Caco-2 (cell line): ENCODE measurements around the gene PLXNA4. TPM values are rescaled to one million over a fixed set of nuclear protein-coding genes. Genes with fewer than 3 reads are reported as not detected.

ENCODE experiments used
- BruUV-seq: library from RNA; stranded (reverse); fragments of 400-500 nt; replicated peaks from 2 replicates; lab custom pipeline; 2021; lab: Mats Ljungman, UMichigan
- CTCF ChIA-PET: fragments of 300-600 bp; sonication (Branson Sonifier 250); formaldehyde crosslinking; loops from one replicate; lab custom pipeline; 2022; ENCODE audit warnings: antibody characterized with exemption; lab: Charles Lee
- POLR2A ChIA-PET: fragments of 300-600 bp; sonication (Branson Sonifier 250); formaldehyde crosslinking; loops from one replicate; lab custom pipeline; 2022; ENCODE audit warnings: antibody characterized with exemption; lab: Charles Lee
- DNase-seq, 2 experiments: peaks; one replicate each; pipeline versions ENCODE4 v3.0.0 to v3.0.0-alpha.2; 2020 to 2022
- H3K27me3 ChIP-seq: replicated peaks from 2 replicates; pipeline ENCODE4 v1.6.0; 2011; ENCODE audit warnings: low read length; ENCODE audit not compliant: control insufficient read depth, insufficient read depth
- H3K36me3 ChIP-seq: 2 replicates; pipeline ENCODE4 v1.5.1; 2011; ENCODE audit warnings: low read length; ENCODE audit not compliant: control insufficient read depth, insufficient read depth
- H3K4me1 ChIP-seq: fragments of 250-450 bp; sonication (Bioruptor Pico); 2 replicates; pipeline ENCODE4 v1.5.1; 2020; ENCODE audit warnings: mild to moderate bottlenecking
- H3K4me3 ChIP-seq: 2 replicates; pipeline ENCODE4 v1.5.1; 2011; ENCODE audit warnings: low read depth, mild to moderate bottlenecking, control low read depth, low read length
- H3K9me3 ChIP-seq: fragments of 250-450 bp; sonication (Bioruptor Pico); 2 replicates; pipeline ENCODE4 v1.5.1; 2020; ENCODE audit warnings: mild to moderate bottlenecking, moderate library complexity
- H3K27ac Mint-ChIP-seq: one replicate; pipeline ENCODE4 v1.8.0; 2022; ENCODE audit warnings: mixed read lengths; ENCODE audit not compliant: unreplicated experiment
- H3K27me3 Mint-ChIP-seq: one replicate; pipeline ENCODE4 v1.8.0; 2022; ENCODE audit warnings: mixed read lengths; ENCODE audit not compliant: insufficient read depth, unreplicated experiment
- H3K36me3 Mint-ChIP-seq: one replicate; pipeline ENCODE4 v1.8.0; 2022; ENCODE audit warnings: mild to moderate bottlenecking, mixed read lengths; ENCODE audit not compliant: insufficient read depth, unreplicated experiment
- H3K4me1 Mint-ChIP-seq: one replicate; pipeline ENCODE4 v1.8.0; 2022; ENCODE audit warnings: low read depth, mixed read lengths; ENCODE audit not compliant: unreplicated experiment
- H3K4me3 Mint-ChIP-seq: one replicate; pipeline ENCODE4 v1.8.0; 2022; ENCODE audit warnings: mild to moderate bottlenecking, moderate library complexity, mixed read lengths; ENCODE audit not compliant: unreplicated experiment
- H3K9me3 Mint-ChIP-seq: one replicate; pipeline ENCODE4 v1.8.0; 2022; ENCODE audit warnings: mixed read lengths; ENCODE audit not compliant: unreplicated experiment
- CTCF ChIP-seq, 2 experiments: fragments of 200-600 bp in 1 of 2; IDR thresholded peaks; 1 replicate in 1 of 2; 2 replicates in 1 of 2; pipeline versions ENCODE4 v1.5.1 to v1.8.0; 2011 to 2022; ENCODE audit warnings: antibody characterized with exemption in 1 of 2, control low read depth in 1 of 2, inconsistent platforms in 1 of 2, low read depth in 1 of 2, low read length in 1 of 2, mild to moderate bottlenecking in 1 of 2, moderate library complexity in 1 of 2; ENCODE audit not compliant: insufficient read depth in 1 of 2, severe bottlenecking in 1 of 2, unreplicated experiment in 1 of 2
- intact Hi-C: fragments of 100-400 bp; cut with micrococcal nuclease; formaldehyde crosslinking; loops from one replicate; pipeline ENCODE4 v1.10.0; 2022; ENCODE audit not compliant: unreplicated experiment
- total RNA-seq: library from RNA; stranded (reverse); gene quantifications from 2 replicates; pipeline ENCODE4 v1.2.3, GENCODE V29; 2022

The PLXNA4 gene
- total RNA-seq, 1 experiment from 2014 or later: 0.43 TPM

- no peaks in the 10 kb centered on the region for H3K9me3 Mint-ChIP-seq
- ChIA-PET POLR2A (no interaction called here), CTCF (no interaction called here)
- Histone ChIP-seq H3K36me3 (no peaks in the 10 kb centered on the region), H3K27me3 (no peaks in the 10 kb centered on the region; the same call in none of the 2 replicates), H3K9me3 (no peaks in the 10 kb centered on the region), H3K4me3 (no peak overlapping the region), H3K4me1 (no peaks in the 10 kb centered on the region)
- no peaks in the 10 kb centered on the region for H3K36me3 Mint-ChIP-seq
- H3K4me3 Mint-ChIP-seq: no peak overlapping the region
- intact Hi-C loops: no loop called here
- no peak overlapping the region for H3K27ac Mint-ChIP-seq
- H3K4me1 Mint-ChIP-seq: no peaks in the 10 kb centered on the region
- BruUV-seq: no TSS peak
- no peak for TF ChIP-seq CTCF (IDR thresholded peaks at IDR 0.05; ENCODE audit: insufficient read depth in 1 of 2, low read depth in 1 of 2, low read length in 1 of 2, severe bottlenecking in 1 of 2, unreplicated experiment in 1 of 2)
- DNase-seq: no peak
- H3K27me3 Mint-ChIP-seq: peaks cover 28% of the 10 kb centered on the region
Observed at GRCh38 chr7:132520591-132521280, 55.5 kb downstream of the PLXNA4 start.

- no peaks in the 10 kb centered on the region for H3K9me3 ChIP-seq
- H3K9me3 Mint-ChIP-seq: no peaks in the 10 kb centered on the region
- no peak overlapping the region for H3K4me3 Mint-ChIP-seq
- H3K4me1 Mint-ChIP-seq: no peaks in the 10 kb centered on the region
- H3K27ac Mint-ChIP-seq: no peak overlapping the region
- no peaks in the 10 kb centered on the region for H3K36me3 ChIP-seq
- H3K4me3 ChIP-seq: no peak overlapping the region
- no peaks in the 10 kb centered on the region; the same call in none of the 2 replicates for H3K27me3 ChIP-seq
- no peaks in the 10 kb centered on the region for H3K36me3 Mint-ChIP-seq
- H3K4me1 ChIP-seq: no peaks in the 10 kb centered on the region
- DNase-seq: no peak
- ChIA-PET POLR2A (no interaction called here), CTCF (no interaction called here)
- no TSS peak for BruUV-seq
- H3K27me3 Mint-ChIP-seq: peaks cover 29% of the 10 kb centered on the region
- no peak for TF ChIP-seq CTCF (IDR thresholded peaks at IDR 0.05; ENCODE audit: insufficient read depth in 1 of 2, low read depth in 1 of 2, low read length in 1 of 2, severe bottlenecking in 1 of 2, unreplicated experiment in 1 of 2)
- intact Hi-C loops: loop anchor here (5.0 kb wide), 1 partner anchor 128 kb away; no protein-coding TSS in a partner anchor
Observed at GRCh38 chr7:132519936-132520335, 56.3 kb downstream of the PLXNA4 start.

GRCh38 chr7:132518839-132519173, 57.5 kb downstream of the PLXNA4 start:
- no peaks in the 10 kb centered on the region; the same call in none of the 2 replicates for H3K27me3 ChIP-seq
- no peaks in the 10 kb centered on the region for H3K36me3 ChIP-seq
- Mint-ChIP-seq H3K27me3 (peaks cover 24% of the 10 kb centered on the region), H3K9me3 (no peaks in the 10 kb centered on the region), H3K36me3 (no peaks in the 10 kb centered on the region), H3K4me3 (no peak overlapping the region), H3K27ac (no peak overlapping the region), H3K4me1 (no peaks in the 10 kb centered on the region)
- BruUV-seq: no TSS peak
- intact Hi-C loops: loop anchor here (1.0 to 5.0 kb wide), 2 partner anchors 61 to 127 kb away; no protein-coding TSS in a partner anchor
- ChIA-PET POLR2A (no interaction called here), CTCF (interaction anchor here (1.2 kb wide), 1 partner anchor 62 kb away, joined by 4 read pairs; no protein-coding TSS in a partner anchor)
- no peak for DNase-seq
- H3K4me1 ChIP-seq: no peaks in the 10 kb centered on the region
- no peak overlapping the region for H3K4me3 ChIP-seq
- H3K9me3 ChIP-seq: no peaks in the 10 kb centered on the region
- TF ChIP-seq CTCF (IDR thresholded peaks at IDR 0.05; ENCODE audit: insufficient read depth in 1 of 2, low read depth in 1 of 2, low read length in 1 of 2, severe bottlenecking in 1 of 2, unreplicated experiment in 1 of 2): no peak
